ENCODE results near the gene SERHL2.
"Not testable (repeated sequence)": the region's sequence is repeated elsewhere in the genome, so short reads cannot be mapped to it uniquely, and the experiment has no call there.

Gene SERHL2

DNA sequence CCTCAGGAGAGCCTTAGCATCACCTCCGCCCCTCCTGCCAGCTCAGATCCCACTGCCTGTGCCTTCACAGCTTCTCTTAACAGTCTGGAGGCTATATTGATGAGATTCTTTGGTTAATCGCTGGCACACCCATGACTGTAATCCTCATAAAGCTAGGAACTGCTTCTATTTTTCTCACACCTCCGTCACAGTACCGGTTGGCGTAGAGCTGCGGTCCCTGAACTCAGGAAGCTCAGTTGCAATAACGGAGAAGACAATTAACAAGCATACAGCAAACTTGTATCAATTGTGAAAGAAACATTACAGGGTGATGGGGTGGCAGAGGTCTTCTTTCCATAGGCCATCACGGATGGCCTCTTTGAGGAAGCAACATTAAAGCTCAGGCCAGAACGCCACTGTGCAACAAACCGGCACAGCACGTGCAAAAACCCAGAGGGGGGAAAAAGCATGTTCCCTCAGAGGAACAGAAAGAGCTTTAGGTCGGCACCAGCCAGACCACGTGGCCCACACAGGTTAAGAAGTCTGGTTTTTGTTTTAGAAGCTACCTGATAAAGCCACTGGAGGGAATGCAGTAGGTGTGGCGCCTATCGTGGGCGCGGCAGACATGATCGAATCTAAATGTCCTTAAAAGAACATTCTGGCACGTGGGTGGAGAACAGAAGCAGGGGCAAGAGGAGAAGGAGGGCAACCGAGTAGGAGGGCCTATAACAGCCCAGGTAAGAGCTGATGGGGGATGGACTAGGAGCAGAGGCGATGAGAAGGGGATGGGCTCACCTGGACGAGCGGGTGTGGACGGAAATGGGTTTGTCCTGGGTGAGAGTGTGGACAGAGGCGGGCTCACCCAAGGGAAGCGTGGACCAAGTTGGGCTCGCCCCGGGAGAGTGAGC, 34.9 kb upstream of the SERHL2 start:
- H3K4me1 ChIP-seq (ENCODE audit: insufficient read depth, low read length); H3K27ac ChIP-seq (ENCODE audit: low read depth, low read length); H3K27me3 ChIP-seq (ENCODE audit: insufficient read depth, low read length); H3K9me3 ChIP-seq (ENCODE audit: insufficient read depth, low read depth, low read length): not testable (repeated sequence)
- H3K4me3 ChIP-seq (ENCODE audit: low read length): peak overlapping the region; percentile 88
- peaks cover 29% of the 10 kb centered on the region for H3K36me3 ChIP-seq (ENCODE audit: insufficient read depth, low read length)
- H3K9ac ChIP-seq (ENCODE audit: low read depth, low read length): peak overlapping the region; percentile 94
- WGBS: 2% methylated on average over 9 of the region's 28 CpGs

DNA sequence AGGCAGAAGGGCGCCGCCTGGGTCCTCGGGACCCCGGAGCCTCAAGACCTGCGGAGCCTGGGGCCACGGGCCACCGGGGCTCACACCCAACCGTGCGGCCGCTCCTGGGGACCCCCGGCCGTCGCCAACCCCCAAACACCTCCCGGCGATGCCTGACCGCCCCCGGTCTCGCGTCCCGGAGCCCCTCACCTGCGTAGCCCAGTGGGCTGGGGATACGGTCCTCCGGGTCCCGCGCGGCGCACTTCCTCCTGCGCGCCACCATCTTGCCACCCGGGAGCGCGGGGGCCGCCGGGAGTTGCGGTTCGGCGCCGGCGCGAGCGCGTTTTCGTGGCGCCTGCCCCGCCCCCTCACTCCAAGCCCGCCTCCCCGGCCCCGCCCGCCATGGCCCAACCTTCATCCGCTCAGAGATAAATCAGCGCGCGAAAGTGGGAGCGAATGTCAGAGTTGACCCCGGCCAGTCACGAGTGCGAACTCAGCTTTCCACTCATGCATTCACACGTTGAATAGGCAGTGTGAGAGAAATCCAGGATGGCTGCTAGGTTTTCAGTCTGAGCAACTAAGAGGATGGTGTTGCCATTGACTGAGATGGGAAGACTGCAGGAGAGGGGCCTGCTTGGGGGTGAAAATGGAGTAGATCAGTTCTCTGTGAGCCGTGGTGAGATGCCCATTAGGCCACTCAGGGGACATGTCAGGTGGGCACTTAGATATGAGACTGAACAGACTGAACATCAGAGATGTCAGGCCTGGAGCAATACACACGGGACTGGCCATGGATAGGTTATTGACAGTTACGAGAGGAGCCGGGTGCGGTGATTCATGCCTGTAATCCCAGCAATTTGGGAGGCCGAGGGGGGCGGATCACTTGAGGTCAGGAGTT, 34.0 kb upstream of the SERHL2 start, which contains the start of gene RRP7A:
Gene RRP7A (minus strand): TSS at position 272 of the 877 bp plus-strand sequence. CDS start 10 bp downstream, at position 262.
- Histone ChIP-seq H3K36me3 (ENCODE audit: insufficient read depth, low read length) (peaks cover 26% of the 10 kb centered on the region), H3K9ac (ENCODE audit: low read depth, low read length) (peak within 1 kb of the TSS; percentile 94), H3K4me1 (ENCODE audit: insufficient read depth, low read length) (peaks cover 3% of the 10 kb centered on the region; the same call in 1 of the 2 replicates), H3K27ac (ENCODE audit: low read depth, low read length) (peak within 1 kb of the TSS; percentile 64; the same call in 1 of the 2 replicates), H3K4me3 (ENCODE audit: low read length) (peak within 1 kb of the TSS; percentile 88), H3K9me3 (ENCODE audit: insufficient read depth, low read depth, low read length) (no peaks in the 10 kb centered on the region), H3K27me3 (ENCODE audit: insufficient read depth, low read length) (no peaks in the 10 kb centered on the region)
- WGBS: 8% methylated on average over 65 of the region's 65 CpGs

DNA sequence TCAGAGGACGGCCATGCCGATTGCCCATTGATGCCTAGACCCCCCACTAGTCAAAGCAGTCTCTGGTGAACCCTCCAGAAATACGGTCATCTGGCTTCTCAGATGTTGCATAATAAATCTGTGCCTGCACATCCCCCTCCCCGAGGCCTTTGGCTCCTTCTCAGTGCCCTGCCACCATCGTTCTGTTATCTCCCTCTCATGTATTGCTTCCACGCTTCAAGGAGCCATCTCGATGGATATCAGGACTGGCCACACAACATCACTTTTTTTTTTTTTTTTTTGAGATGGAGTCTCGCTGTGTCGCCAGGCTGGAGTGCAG, 32.6 kb upstream of the SERHL2 start:
- H3K36me3 ChIP-seq (ENCODE audit: insufficient read depth, low read length): peaks cover 16% of the 10 kb centered on the region
- no peaks in the 10 kb centered on the region for H3K9me3 ChIP-seq (ENCODE audit: insufficient read depth, low read depth, low read length)
- no peak overlapping the region for H3K27ac ChIP-seq (ENCODE audit: low read depth, low read length)
- no peak overlapping the region for H3K4me3 ChIP-seq (ENCODE audit: low read length)
- H3K27me3 ChIP-seq (ENCODE audit: insufficient read depth, low read length): no peaks in the 10 kb centered on the region; the same call in 1 of the 2 replicates
- 91% methylated on average over 9 of the region's 9 CpGs for WGBS
- peaks cover 3% of the 10 kb centered on the region; the same call in 1 of the 2 replicates for H3K4me1 ChIP-seq (ENCODE audit: insufficient read depth, low read length)
- no peak overlapping the region for H3K9ac ChIP-seq (ENCODE audit: low read depth, low read length)

DNA sequence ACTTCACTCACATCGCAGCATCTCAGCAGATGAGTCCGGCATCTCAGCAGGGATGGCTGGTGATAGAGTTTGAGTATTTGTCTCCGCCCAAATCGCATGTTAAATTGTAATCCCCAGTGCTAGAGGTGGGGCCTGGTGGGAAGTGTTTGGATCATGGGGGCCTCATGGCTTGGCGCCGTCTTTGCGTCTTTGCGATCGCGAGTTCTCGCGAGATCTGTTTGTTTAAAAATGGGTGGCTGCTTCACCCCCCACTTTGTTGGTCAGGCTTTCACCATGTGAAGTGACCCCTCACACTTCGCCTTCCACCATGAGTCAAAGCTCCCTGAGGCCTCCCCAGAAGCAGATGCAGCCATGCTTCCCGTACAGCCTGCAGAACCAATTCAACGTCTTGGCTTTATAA, 31.2 kb upstream of the SERHL2 start:
- Histone ChIP-seq H3K4me3 (ENCODE audit: low read length) (no peak overlapping the region), H3K4me1 (ENCODE audit: insufficient read depth, low read length) (peaks cover 3% of the 10 kb centered on the region; the same call in 1 of the 2 replicates), H3K27me3 (ENCODE audit: insufficient read depth, low read length) (no peaks in the 10 kb centered on the region; the same call in 1 of the 2 replicates), H3K9ac (ENCODE audit: low read depth, low read length) (no peak overlapping the region), H3K36me3 (ENCODE audit: insufficient read depth, low read length) (peaks cover 4% of the 10 kb centered on the region), H3K27ac (ENCODE audit: low read depth, low read length) (no peak overlapping the region), H3K9me3 (ENCODE audit: insufficient read depth, low read depth, low read length) (no peaks in the 10 kb centered on the region)
- 94% methylated on average over 15 of the region's 15 CpGs for WGBS

DNA sequence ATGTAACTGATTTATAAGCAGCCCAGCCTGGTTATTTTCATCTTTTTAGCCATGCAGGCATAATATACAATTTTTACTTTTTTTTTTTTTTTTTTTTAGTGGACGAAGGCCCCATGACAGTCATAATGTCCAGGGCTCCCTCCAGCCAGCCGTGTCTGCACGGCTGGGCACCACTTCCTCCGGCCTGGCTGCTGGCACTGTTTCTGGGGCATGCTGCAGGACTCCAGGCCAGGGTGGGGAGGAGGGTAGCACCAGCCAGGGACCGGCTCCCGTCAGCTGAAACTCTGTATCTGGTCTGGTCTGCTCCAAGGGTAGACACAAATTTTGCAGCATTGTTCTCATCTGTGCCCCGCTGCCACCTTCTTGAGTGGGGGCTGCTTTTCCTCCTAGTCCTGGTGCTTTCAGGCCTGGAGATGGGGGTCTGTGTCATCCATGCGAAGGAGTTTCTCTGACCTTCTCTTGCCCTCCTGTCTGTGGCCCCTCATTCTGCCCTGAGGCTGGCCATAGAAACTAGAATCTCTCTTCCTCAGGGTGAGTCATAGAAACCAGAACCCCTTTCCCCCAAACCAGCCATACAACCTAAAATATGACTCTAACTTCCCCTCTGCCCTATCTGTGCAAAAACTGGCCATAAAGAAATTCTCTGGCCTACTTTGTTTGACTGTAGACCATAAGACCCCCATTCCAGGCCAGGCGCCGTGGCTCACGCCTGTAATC, 25.0 kb upstream of the SERHL2 start:
- Histone ChIP-seq H3K4me1 (ENCODE audit: insufficient read depth, low read length) (no peaks in the 10 kb centered on the region), H3K9ac (ENCODE audit: low read depth, low read length) (no peak overlapping the region; the same call in 1 of the 2 replicates), H3K27me3 (ENCODE audit: insufficient read depth, low read length) (no peaks in the 10 kb centered on the region; the same call in 1 of the 2 replicates), H3K4me3 (ENCODE audit: low read length) (no peak overlapping the region), H3K9me3 (ENCODE audit: insufficient read depth, low read depth, low read length) (no peaks in the 10 kb centered on the region), H3K27ac (ENCODE audit: low read depth, low read length) (no peak overlapping the region), H3K36me3 (ENCODE audit: insufficient read depth, low read length) (no peaks in the 10 kb centered on the region)
- WGBS: 95% methylated on average over 11 of the region's 11 CpGs

DNA sequence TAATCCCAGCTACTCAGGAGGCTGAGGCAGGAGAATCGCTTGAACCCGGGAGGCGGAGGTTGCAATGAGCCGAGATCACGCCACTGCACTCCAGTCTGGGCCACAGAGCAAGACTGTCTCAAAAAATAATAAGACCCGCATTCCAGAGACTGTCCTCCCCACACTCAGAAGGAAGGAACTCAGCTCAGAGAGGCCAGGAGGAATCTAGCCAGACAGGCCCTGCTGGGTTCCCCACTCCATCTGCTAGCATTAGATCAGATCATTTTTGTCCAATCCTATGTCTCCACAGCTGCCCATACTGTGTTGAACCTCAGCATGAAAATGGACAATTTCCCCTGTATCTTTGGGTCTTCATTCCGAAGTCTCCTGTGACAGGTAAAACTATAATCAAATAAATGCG, 24.3 kb upstream of the SERHL2 start:
- not testable (repeated sequence) for H3K9me3 ChIP-seq (ENCODE audit: insufficient read depth, low read depth, low read length); H3K4me1 ChIP-seq (ENCODE audit: insufficient read depth, low read length); H3K9ac ChIP-seq (ENCODE audit: low read depth, low read length); H3K36me3 ChIP-seq (ENCODE audit: insufficient read depth, low read length); H3K27me3 ChIP-seq (ENCODE audit: insufficient read depth, low read length); H3K27ac ChIP-seq (ENCODE audit: low read depth, low read length); H3K4me3 ChIP-seq (ENCODE audit: low read length)
- 92% methylated on average over 8 of the region's 8 CpGs for WGBS

DNA sequence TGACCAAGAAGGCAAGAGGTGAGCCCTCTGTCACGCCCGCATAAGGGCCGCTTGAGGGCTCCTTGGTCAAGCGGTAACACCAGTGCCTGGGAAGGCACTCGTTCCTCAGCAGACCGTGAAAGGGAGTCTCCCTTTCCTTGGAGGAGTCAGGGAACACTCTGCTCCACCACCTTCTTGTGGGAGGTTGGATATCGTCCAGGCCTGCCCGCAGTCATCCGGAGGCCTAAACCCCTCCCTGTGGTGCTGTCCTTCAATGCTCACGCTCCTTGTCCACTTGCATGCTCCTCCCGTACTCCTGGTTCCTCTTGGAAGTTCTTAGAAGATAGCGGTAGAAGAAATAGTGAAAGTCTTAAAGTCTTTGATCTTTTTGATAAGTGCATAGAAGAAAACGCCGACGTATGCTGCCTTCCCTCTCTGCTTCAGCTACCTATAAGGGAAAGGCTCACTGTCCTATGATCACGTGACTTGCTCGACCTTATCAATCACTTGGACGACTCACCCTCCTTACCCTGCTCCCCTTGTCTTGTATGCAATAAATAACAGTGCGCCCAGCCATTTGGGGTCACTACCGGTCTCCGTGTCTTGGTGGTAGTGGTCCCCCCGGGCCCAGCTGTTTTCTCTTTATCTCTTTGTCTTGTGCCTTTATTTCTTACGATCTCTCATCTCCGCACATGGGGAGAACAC, 22.2 kb upstream of the SERHL2 start:
- H3K9ac ChIP-seq (ENCODE audit: low read depth, low read length); H3K36me3 ChIP-seq (ENCODE audit: insufficient read depth, low read length); H3K9me3 ChIP-seq (ENCODE audit: insufficient read depth, low read depth, low read length); H3K4me1 ChIP-seq (ENCODE audit: insufficient read depth, low read length); H3K27me3 ChIP-seq (ENCODE audit: insufficient read depth, low read length); H3K27ac ChIP-seq (ENCODE audit: low read depth, low read length); H3K4me3 ChIP-seq (ENCODE audit: low read length): not testable (repeated sequence)
- 94% methylated on average over 24 of the region's 24 CpGs for WGBS

DNA sequence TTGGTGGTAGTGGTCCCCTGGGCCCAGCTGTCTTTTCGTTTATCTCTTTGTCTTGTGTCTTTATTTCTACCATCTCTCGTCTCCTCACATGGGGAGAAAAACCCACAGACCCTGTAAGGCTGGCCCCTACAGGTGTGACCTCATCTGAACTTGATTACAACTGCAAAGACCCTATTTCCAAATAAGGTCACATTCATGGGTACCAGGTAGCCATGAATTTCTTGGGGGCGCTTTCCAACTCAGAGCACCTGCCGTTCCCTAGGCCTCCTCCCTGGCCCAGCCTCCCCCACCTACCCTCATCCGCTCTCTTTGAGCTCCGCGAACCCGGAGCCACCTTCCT, 20.1 kb upstream of the SERHL2 start:
- Histone ChIP-seq H3K9me3 (ENCODE audit: insufficient read depth, low read depth, low read length) (no peaks in the 10 kb centered on the region), H3K9ac (ENCODE audit: low read depth, low read length) (no peak overlapping the region), H3K4me3 (ENCODE audit: low read length) (no peak overlapping the region), H3K36me3 (ENCODE audit: insufficient read depth, low read length) (no peaks in the 10 kb centered on the region), H3K27ac (ENCODE audit: low read depth, low read length) (no peak overlapping the region), H3K27me3 (ENCODE audit: insufficient read depth, low read length) (no peaks in the 10 kb centered on the region; the same call in 1 of the 2 replicates), H3K4me1 (ENCODE audit: insufficient read depth, low read length) (no peaks in the 10 kb centered on the region)
- WGBS: 85% methylated on average over 8 of the region's 8 CpGs

DNA sequence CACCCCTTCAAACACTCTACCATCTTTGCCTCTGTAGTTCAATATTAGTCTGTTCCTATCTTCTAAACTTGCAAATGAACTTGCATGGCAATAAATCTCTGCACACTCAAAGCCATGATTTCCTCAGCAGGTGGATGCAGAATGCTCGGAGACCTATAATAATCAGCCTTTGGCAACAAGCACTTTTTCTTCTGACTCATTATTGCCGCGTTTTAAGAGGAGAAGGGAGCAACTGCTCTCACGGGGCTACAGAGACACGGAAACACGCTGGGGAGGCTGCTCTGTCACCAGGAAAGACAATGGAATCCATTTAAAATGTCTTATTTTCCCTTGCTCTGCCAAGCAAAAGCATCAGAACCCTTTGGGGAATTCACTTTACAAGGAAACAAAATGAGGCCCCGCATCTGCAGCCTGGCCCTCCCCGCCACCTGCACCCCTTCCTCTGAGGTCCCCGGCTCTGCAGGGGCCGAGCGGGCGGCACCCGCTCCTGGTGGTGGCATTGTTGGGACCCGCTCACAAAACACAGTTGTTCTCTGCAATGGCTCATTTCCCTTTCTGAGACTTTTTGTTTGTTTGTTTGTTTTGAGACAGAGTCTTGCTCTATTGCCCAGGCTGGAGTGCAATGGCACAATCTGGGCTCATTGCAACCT, 18.5 kb upstream of the SERHL2 start:
- not testable (repeated sequence) for H3K4me3 ChIP-seq (ENCODE audit: low read length); H3K27me3 ChIP-seq (ENCODE audit: insufficient read depth, low read length); H3K4me1 ChIP-seq (ENCODE audit: insufficient read depth, low read length); H3K9me3 ChIP-seq (ENCODE audit: insufficient read depth, low read depth, low read length); H3K27ac ChIP-seq (ENCODE audit: low read depth, low read length); H3K9ac ChIP-seq (ENCODE audit: low read depth, low read length); H3K36me3 ChIP-seq (ENCODE audit: insufficient read depth, low read length)
- WGBS: 86% methylated on average over 1 of the region's 14 CpGs

DNA sequence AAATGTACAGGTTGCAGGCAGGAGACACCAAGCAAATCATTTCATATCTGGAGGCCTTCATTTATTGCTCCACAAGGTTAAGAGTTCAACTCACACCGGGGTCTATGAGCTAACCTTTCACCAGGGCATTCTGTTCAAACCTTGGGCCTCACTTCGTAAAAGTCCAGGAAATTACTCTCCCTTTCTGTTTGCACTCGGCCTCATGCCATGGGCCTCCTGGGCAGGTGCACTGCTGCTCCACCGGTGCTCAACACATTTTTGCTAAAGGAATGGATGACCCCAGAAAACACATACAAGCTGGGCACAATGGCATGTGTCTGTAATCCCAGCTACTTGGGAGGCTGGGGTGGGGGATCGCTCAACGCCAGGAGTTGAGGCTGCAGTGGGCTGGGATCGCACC, 17.6 kb upstream of the SERHL2 start:
- no peak overlapping the region for H3K4me3 ChIP-seq (ENCODE audit: low read length)
- WGBS: 96% methylated on average over 7 of the region's 7 CpGs
- H3K27ac ChIP-seq (ENCODE audit: low read depth, low read length): no peak overlapping the region
- H3K9ac ChIP-seq (ENCODE audit: low read depth, low read length): no peak overlapping the region
- no peaks in the 10 kb centered on the region for H3K27me3 ChIP-seq (ENCODE audit: insufficient read depth, low read length)
- H3K4me1 ChIP-seq (ENCODE audit: insufficient read depth, low read length): no peaks in the 10 kb centered on the region
- no peaks in the 10 kb centered on the region for H3K36me3 ChIP-seq (ENCODE audit: insufficient read depth, low read length)
- no peaks in the 10 kb centered on the region for H3K9me3 ChIP-seq (ENCODE audit: insufficient read depth, low read depth, low read length)
